Kidney (tissue), 14 donors: Measurements from ENCODE around the gene MCF2L. TPM values are rescaled to one million over a fixed set of nuclear protein-coding genes. Genes with fewer than 3 reads are reported as not detected.

ENCODE experiments used
- DNase-seq, 5 donors: peaks; one replicate each; pipeline ENCODE4 v3.0.0-alpha.2; 2013 to 2020
- FAIRE-seq: peaks from 2 replicates; lab custom pipeline; 2012; peaks lifted over from hg19 to GRCh38; lab: Jason Lieb, UNC
- H3K27ac ChIP-seq, 2 donors: one replicate each; pipeline ENCODE4 v1.7.0; 2013; ENCODE audit warnings: low read depth in 2 of 2, low read length in 2 of 2, inconsistent platforms in 1 of 2
- H3K27me3 ChIP-seq: one replicate; pipeline ENCODE4 v1.7.1; 2013; ENCODE audit warnings: low read length, inconsistent platforms; ENCODE audit not compliant: control insufficient read depth, insufficient read depth
- H3K36me3 ChIP-seq, 3 donors: one replicate each; pipeline versions ENCODE4 v1.7.0 to v1.7.1; 2013; ENCODE audit warnings: low read length in 3 of 3, control low read depth in 1 of 3, inconsistent platforms in 1 of 3; ENCODE audit not compliant: insufficient read depth in 3 of 3, control insufficient read depth in 2 of 3
- H3K4me1 ChIP-seq, 3 donors: one replicate each; pipeline versions ENCODE4 v1.7.0 to v1.7.1; 2013; ENCODE audit warnings: low read length in 3 of 3, inconsistent platforms in 1 of 3, low read depth in 1 of 3; ENCODE audit not compliant: control insufficient read depth in 2 of 3, insufficient read depth in 2 of 3
- H3K4me3 ChIP-seq, 3 donors: one replicate each; pipeline versions ENCODE4 v1.7.0 to v1.8.1; 2013; ENCODE audit warnings: low read length in 3 of 3, control low read depth in 1 of 3, inconsistent platforms in 1 of 3
- H3K9ac ChIP-seq, 3 donors: one replicate each; pipeline versions ENCODE4 v1.7.0 to v1.7.1; 2013; ENCODE audit warnings: low read length in 3 of 3, control low read depth in 1 of 3, inconsistent platforms in 1 of 3
- H3K9me3 ChIP-seq, 3 donors: one replicate each; pipeline versions ENCODE4 v1.7.0 to v1.7.1; 2013; ENCODE audit warnings: low read length in 3 of 3, control low read depth in 1 of 3, inconsistent platforms in 1 of 3; ENCODE audit not compliant: control insufficient read depth in 2 of 3, insufficient read depth in 1 of 3
- intact Hi-C: fragments of 100-400 bp; cut with DNase I; formaldehyde crosslinking; loops from one replicate; pipeline ENCODE4 v1.11.1; 2022
- polyA plus RNA-seq: library from polyadenylated mRNA; stranded (reverse); fragments of 350-450 nt; fragmentation: Illumina TruSeq; extraction: RNeasy Lipid Tissue Mini Kit (QIAGEN cat#74804); gene quantifications from one replicate; pipeline ENCODE4 v1.2.3, GENCODE V29; 2014; ENCODE audit warnings: low read depth, low replicate concordance; ENCODE audit not compliant: insufficient read depth
- total RNA-seq: library from RNA; stranded (reverse); fragmentation: NEBNext Ultra II Directional; extraction: Animal tissue kit (Norgen Biotek cat#: 25700); gene quantifications from one replicate; pipeline ENCODE4 v1.2.1, GENCODE V29; 2021
- TF ChIP-seq, protein P1 (sequence below): IDR thresholded peaks from 3 replicates; pipeline ENCODE4 v1.5.1; 2012; ENCODE audit warnings: mild to moderate bottlenecking, moderate library complexity, borderline replicate concordance; ENCODE audit not compliant: insufficient read depth; ENCODE audit errors: extremely low read depth
- donor health status: control.
- donor health status: control.
- donor health status: control.
- donor health status: control.
- donor health status: control.
- donor health status: DM: yes; HTN: yes; CAD: no.
- donor health status: Normal renal cell carcinoma (clear cell type).

MCF2L gene
- total and polyA plus RNA-seq, 2 donors from 2014 or later, result 12.1 to 61.9 TPM

DNA sequence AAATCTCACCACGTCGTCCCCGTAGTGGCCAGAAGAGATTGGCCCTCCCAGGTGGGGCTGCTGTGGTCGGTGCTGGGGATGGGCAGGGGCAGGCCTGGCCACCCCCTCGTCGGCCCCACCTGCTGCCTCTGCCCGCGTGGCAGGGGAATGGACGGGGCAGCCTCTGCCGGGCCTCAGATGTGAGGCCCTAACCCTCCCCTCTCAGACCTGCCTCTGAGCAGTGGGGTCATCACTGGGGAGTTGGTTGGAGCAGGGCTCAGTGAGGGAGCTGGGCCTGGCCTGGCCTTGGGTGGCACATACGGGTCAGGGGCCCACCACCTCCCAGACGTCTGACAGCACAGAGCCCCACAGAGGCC, 41.5 kb downstream of the MCF2L start:
- Histone ChIP-seq H3K4me3 (no peak overlapping the region), H3K27me3 (no peaks in the 10 kb centered on the region), H3K9ac (no peak overlapping the region), H3K4me1 (peaks cover 0 to 14% (median 2%) of the 10 kb centered on the region in 3 donors), H3K36me3 (no peaks in the 10 kb centered on the region), H3K9me3 (no peaks in the 10 kb centered on the region), H3K27ac (no peak overlapping the region)
- FAIRE-seq, result no peak
- peak in 1 of 5 donors; percentile 69 for DNase-seq
- TF ChIP-seq, protein P1, sequence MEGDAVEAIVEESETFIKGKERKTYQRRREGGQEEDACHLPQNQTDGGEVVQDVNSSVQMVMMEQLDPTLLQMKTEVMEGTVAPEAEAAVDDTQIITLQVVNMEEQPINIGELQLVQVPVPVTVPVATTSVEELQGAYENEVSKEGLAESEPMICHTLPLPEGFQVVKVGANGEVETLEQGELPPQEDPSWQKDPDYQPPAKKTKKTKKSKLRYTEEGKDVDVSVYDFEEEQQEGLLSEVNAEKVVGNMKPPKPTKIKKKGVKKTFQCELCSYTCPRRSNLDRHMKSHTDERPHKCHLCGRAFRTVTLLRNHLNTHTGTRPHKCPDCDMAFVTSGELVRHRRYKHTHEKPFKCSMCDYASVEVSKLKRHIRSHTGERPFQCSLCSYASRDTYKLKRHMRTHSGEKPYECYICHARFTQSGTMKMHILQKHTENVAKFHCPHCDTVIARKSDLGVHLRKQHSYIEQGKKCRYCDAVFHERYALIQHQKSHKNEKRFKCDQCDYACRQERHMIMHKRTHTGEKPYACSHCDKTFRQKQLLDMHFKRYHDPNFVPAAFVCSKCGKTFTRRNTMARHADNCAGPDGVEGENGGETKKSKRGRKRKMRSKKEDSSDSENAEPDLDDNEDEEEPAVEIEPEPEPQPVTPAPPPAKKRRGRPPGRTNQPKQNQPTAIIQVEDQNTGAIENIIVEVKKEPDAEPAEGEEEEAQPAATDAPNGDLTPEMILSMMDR, result no peak
- intact Hi-C loops, result no loop called here

DNA sequence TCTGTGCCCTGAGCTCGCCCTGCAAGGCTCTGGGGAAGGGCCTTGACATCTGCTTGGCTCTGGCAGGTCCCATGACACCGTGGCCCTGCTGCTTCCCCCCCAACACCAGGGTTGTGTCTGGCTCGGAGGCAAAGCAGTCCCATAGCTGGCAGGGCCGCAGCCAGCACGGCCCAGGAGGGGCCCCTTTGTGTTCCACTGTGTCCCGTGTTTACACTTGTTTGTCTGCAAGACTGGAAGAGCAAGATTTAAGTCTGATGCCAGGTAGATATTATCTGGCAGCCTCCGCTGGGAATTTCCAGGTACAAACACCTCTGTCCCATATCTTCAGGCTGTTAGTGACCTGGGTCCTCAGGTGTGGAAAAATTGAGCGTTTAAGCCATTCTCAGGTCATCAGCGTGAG, 44.3 kb downstream of the MCF2L start:
- no peaks in the 10 kb centered on the region for H3K27me3 ChIP-seq
- no peak overlapping the region for H3K27ac ChIP-seq
- no peak overlapping the region for H3K9ac ChIP-seq
- TF ChIP-seq, protein P1, result no peak
- H3K36me3 ChIP-seq, result peaks cover 0 to 3% (median 0%) of the 10 kb centered on the region in 3 donors
- H3K4me1 ChIP-seq, result peaks cover 0 to 14% (median 2%) of the 10 kb centered on the region in 3 donors
- intact Hi-C loops, result no loop called here
- H3K9me3 ChIP-seq, result no peaks in the 10 kb centered on the region
- no peak overlapping the region for H3K4me3 ChIP-seq
- DNase-seq (peak in 1 of 5 donors; percentile 71), FAIRE-seq (no peak)

DNA sequence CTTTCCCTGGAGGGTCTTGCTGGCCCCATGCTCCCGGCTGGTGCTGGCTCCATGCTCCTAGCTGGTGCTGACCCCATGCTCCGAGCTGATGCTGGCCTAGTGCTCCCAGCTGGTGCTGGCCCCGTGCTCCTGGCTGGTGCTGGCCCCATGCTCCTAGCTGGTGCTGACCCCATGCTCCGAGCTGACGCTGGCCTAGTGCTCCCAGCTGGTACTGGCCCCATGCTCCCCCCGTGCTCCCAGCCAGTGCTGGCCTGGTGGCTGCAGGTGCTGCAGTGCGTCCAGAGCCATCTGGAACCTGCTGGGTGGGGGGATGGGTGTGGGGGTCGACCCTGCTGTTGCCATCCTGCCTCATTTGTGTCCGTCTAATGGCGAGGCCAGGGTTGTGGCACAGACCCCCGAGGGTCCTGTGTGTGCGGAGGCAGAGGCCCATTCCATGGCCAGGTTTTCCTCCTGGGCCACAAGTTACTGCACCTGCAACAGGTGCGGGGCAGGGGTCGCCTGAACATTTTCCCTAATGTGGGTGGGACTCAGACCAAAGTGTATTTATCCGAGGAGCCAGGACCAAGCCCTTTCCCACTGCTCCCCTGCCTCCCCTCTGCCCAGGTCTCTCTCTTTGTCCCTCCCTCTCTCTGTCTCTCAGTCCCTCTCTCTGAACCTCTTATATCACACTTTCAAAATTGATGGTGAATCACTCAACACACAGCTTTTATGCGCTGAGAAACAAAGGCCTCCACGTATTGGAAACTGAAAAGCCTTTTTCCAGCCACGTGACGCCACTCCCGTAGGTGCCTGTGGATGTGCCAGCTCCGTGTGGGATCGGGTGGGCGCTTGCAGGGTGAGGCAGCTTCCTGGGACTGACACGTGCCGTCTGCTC, 45.1 kb downstream of the MCF2L start:
- Histone ChIP-seq H3K9ac (no peak overlapping the region), H3K36me3 (peaks cover 0 to 3% (median 0%) of the 10 kb centered on the region in 3 donors), H3K27ac (no peak overlapping the region), H3K27me3 (no peaks in the 10 kb centered on the region), H3K4me1 (peaks cover 0 to 14% (median 2%) of the 10 kb centered on the region in 3 donors), H3K4me3 (no peak overlapping the region), H3K9me3 (no peaks in the 10 kb centered on the region)
- no peak for FAIRE-seq
- TF ChIP-seq, protein P1, result no peak
- intact Hi-C loops, result no loop called here
- DNase-seq, result no peak
